GM12873 (cell line): ENCODE measurements around the gene GCSAM.

Experiments
- CTCF ChIP-seq: IDR thresholded peaks from 2 replicates; pipeline ENCODE4 v1.5.1; 2012; ENCODE audit warnings: low read depth, mild to moderate bottlenecking, moderate library complexity, low read length, control low read depth; ENCODE audit not compliant: insufficient read depth; ENCODE audit errors: missing control alignments

The GCSAM gene

GRCh38 chr3:112136046-112136445 lies 3.0 kb upstream of the GCSAM start:
- no peak for TF ChIP-seq CTCF

GRCh38 chr3:112134335-112135124 lies 1.5 kb upstream of the GCSAM start:
- TF ChIP-seq CTCF, result no peak

- no peak for TF ChIP-seq CTCF
Observed at GRCh38 chr3:112133626-112134334, 732 bp upstream of the GCSAM start.

GRCh38 chr3:112132554-112132953 lies 494 bp downstream of the GCSAM start:
- no peak for TF ChIP-seq CTCF

- TF ChIP-seq CTCF, result no peak
Observed at GRCh38 chr3:112132088-112132487, 960 bp downstream of the GCSAM start.

GRCh38 chr3:112131111-112131510 lies 1.9 kb downstream of the GCSAM start:
- no peak for TF ChIP-seq CTCF

GRCh38 chr3:112130638-112130993 lies 2.4 kb downstream of the GCSAM start:
- TF ChIP-seq CTCF, result no peak
